ENCODE data around the gene POC1A. TPM values are rescaled to one million over a fixed set of nuclear protein-coding genes. Genes with fewer than 3 reads are reported as not detected.
"Not testable (repeated sequence)": the region's sequence is repeated elsewhere in the genome, so short reads cannot be mapped to it uniquely, and the experiment has no call there.

The POC1A gene
- polyA plus RNA-seq, 1 of the 3 experiments (the other 2 are of a cell fraction), result 11.7 TPM

- H3F3A ChIP-seq (replicated peaks; ENCODE audit: insufficient read depth), result no peaks in the 10 kb centered on the region
- peaks cover 0 to 14% of the 10 kb centered on the region in 2 experiments; a peak in 1 of 4 replicates for H3K4me1 ChIP-seq (ENCODE audit: control insufficient read depth in 1 of 2, insufficient read depth in 2 of 2, low read depth in 1 of 2, low read length in 1 of 2)
- POLR2A ChIA-PET, result no interaction called here
- H3K4me3 ChIP-seq (ENCODE audit: low read depth in 2 of 2, low read length in 1 of 2), result no peak overlapping the region
- no peak for TF ChIP-seq MAX (IDR thresholded peaks at IDR 0.05; ENCODE audit: low read depth)
- TF ChIP-seq TCF12 (IDR thresholded peaks at IDR 0.05), result no peak
- TF ChIP-seq USF1 (IDR thresholded peaks at IDR 0.05; ENCODE audit: borderline replicate concordance, low read depth), result no peak
- TF ChIP-seq FOSL2 (IDR thresholded peaks at IDR 0.05; ENCODE audit: borderline replicate concordance, low read depth), result no peak
- no peak for TF ChIP-seq EZH2phosphoT487 (IDR thresholded peaks at IDR 0.05; ENCODE audit: borderline replicate concordance, low read depth)
- TF ChIP-seq GABPA (IDR thresholded peaks at IDR 0.05; ENCODE audit: low read depth), result no peak
- TF ChIP-seq FOXM1 (IDR thresholded peaks at IDR 0.05; ENCODE audit: low read depth), result no peak
- TF ChIP-seq RCOR1 (IDR thresholded peaks at IDR 0.05; ENCODE audit: low read length), result no peak
- no peak for TF ChIP-seq CHD2 (IDR thresholded peaks at IDR 0.05; ENCODE audit: low read length, partially characterized antibody)
- TF ChIP-seq, protein P1, sequence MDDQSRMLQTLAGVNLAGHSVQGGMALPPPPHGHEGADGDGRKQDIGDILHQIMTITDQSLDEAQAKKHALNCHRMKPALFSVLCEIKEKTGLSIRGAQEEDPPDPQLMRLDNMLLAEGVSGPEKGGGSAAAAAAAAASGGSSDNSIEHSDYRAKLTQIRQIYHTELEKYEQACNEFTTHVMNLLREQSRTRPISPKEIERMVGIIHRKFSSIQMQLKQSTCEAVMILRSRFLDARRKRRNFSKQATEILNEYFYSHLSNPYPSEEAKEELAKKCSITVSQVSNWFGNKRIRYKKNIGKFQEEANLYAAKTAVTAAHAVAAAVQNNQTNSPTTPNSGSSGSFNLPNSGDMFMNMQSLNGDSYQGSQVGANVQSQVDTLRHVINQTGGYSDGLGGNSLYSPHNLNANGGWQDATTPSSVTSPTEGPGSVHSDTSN (IDR thresholded peaks at IDR 0.05), result no peak
- no peak for TF ChIP-seq SIN3A (IDR thresholded peaks at IDR 0.05; ENCODE audit: borderline replicate concordance, low read depth, low read length)
- TF ChIP-seq CTCF (IDR thresholded peaks at IDR 0.05), result no peak
- no peak for TF ChIP-seq POLR2AphosphoS5 (IDR thresholded peaks at IDR 0.05; ENCODE audit: low read depth, low read length)
- H3K9me2 ChIP-seq, result no peaks in the 10 kb centered on the region
- H3K9ac ChIP-seq, result no peak overlapping the region
- 100% methylated on average over 1 of the region's 1 CpG for WGBS (ENCODE audit: low lambda C conversion rate)
- CTCF ChIA-PET, result interaction anchor here (0.6 to 1.4 kb wide), 3 partner anchors 34 to 161 kb away, joined by 3 to 4 read pairs (median 3); no protein-coding TSS in a partner anchor
- no peaks in the 10 kb centered on the region for H3K9me3 ChIP-seq
- no peaks in the 10 kb centered on the region for H3K27me3 ChIP-seq (ENCODE audit: insufficient read depth)
- no peaks in the 10 kb centered on the region for H3K79me2 ChIP-seq (ENCODE audit: insufficient read depth)
- DNase-seq, result no peak
- no peaks in the 10 kb centered on the region for H3K36me3 ChIP-seq (replicated peaks in 1 of 2; ENCODE audit: control insufficient read depth in 1 of 2, insufficient read depth in 2 of 2, low read length in 1 of 2)
- no peaks in the 10 kb centered on the region for H4K20me1 ChIP-seq (ENCODE audit: insufficient read depth)
- H3K4me2 ChIP-seq, result no peak overlapping the region
- no peak overlapping the region for H3K27ac ChIP-seq (ENCODE audit: low read depth in 2 of 2, low read length in 1 of 2)
- no peak overlapping the region for H2AFZ ChIP-seq (ENCODE audit: low read depth)
These were observed 24.3 kb upstream of the POC1A start for GRCh38 chr3:52178537-52178936.

DNA sequence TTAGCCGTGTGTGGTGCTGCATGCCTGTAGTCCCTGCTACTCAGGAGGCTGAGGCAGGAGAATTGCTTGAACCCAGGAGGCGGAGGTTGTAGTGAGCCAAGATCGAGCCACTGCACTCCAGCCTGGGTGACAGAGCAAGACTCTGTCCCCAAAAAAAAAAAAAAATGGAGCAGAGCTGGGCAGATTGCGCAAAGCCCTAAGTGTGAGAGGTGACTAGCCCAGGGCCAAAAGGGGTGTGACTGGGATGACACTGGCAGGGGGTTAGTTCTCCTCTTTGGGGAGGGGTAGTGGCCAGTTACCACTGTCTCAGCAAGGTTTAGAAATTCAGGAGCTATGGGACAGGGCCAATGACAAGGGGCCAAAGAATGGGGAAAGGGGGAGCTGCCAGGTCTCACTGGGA lies 23.9 kb upstream of the POC1A start:
- peaks cover 0 to 14% of the 10 kb centered on the region in 2 experiments; a peak in 1 of 4 replicates for H3K4me1 ChIP-seq (ENCODE audit: control insufficient read depth in 1 of 2, insufficient read depth in 2 of 2, low read depth in 1 of 2, low read length in 1 of 2)
- H4K20me1 ChIP-seq (ENCODE audit: insufficient read depth); H3K27ac ChIP-seq (ENCODE audit: low read depth in 2 of 2, low read length in 1 of 2); H3K27me3 ChIP-seq (ENCODE audit: insufficient read depth); H3K9me2 ChIP-seq; H3K9me3 ChIP-seq; H3K4me2 ChIP-seq; POLR2A ChIA-PET; H3K36me3 ChIP-seq (replicated peaks in 1 of 2; ENCODE audit: control insufficient read depth in 1 of 2, insufficient read depth in 2 of 2, low read length in 1 of 2); H3K4me3 ChIP-seq (ENCODE audit: low read depth in 2 of 2, low read length in 1 of 2); H3K9ac ChIP-seq; DNase-seq; H2AFZ ChIP-seq (ENCODE audit: low read depth); H3F3A ChIP-seq (replicated peaks; ENCODE audit: insufficient read depth); H3K79me2 ChIP-seq (ENCODE audit: insufficient read depth): not testable (repeated sequence)
- 77% methylated on average over 4 of the region's 4 CpGs for WGBS (ENCODE audit: low lambda C conversion rate)
- CTCF ChIA-PET, result interaction anchor here (0.6 to 1.4 kb wide), 2 partner anchors 33 to 42 kb away, joined by 3 read pairs; no protein-coding TSS in a partner anchor
